Measurements from ENCODE around the gene TBC1D9B.

Gene TBC1D9B

DNA sequence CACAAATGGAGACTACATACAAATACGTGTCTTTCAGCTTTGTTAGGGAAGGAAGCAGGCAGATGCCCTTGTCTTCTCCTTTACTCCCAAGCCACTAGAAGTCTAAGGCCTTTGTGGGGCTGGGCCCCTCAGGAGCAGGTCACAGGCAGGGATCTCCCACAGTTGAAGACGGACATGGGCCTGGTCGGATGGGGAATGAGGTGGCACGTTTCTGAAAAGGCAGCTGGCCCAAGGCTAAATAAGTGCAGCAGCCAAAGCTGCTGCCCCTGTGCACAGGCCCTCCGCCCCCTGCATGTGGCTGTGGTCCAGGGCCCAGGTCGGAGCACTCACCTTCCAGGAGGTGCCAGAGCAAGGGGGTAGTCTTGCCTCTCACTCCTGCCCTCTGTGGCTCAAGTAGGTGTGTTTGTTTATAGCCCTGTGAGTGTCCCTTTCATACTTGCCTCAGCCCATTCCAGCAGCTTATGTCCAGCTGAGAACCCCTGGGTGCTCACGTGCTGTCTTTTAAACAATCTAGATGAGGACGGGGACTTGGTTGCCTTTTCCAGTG lies 85.2 kb downstream of the TBC1D9B start:
- Histone ChIP-seq H3K27ac (ENCODE audit: low read depth, low read length) (peak overlapping the region; percentile 100), H3K9ac (ENCODE audit: low read length in 5 of 5) (peak overlapping the region; percentile 90 to 100 (median 99)), H3K9me3 (ENCODE audit: control insufficient read depth in 5 of 5, low read length in 5 of 5) (no peaks in the 10 kb centered on the region), H3K4me3 (ENCODE audit: low read depth in 1 of 5, low read length in 5 of 5) (peak overlapping the region; percentile 83 to 95 (median 91)), H3K36me3 (ENCODE audit: control insufficient read depth in 5 of 5, insufficient read depth in 5 of 5, low read length in 5 of 5) (peaks cover 0 to 56% (median 51%) of the 10 kb centered on the region in 5 donors), H3K27me3 (ENCODE audit: control insufficient read depth in 5 of 5, insufficient read depth in 4 of 5, low read length in 5 of 5) (no peaks in the 10 kb centered on the region), H3K4me1 (ENCODE audit: control insufficient read depth in 5 of 5, insufficient read depth in 5 of 5, low read length in 5 of 5) (peaks cover 24 to 82% (median 75%) of the 10 kb centered on the region in 5 donors)

DNA sequence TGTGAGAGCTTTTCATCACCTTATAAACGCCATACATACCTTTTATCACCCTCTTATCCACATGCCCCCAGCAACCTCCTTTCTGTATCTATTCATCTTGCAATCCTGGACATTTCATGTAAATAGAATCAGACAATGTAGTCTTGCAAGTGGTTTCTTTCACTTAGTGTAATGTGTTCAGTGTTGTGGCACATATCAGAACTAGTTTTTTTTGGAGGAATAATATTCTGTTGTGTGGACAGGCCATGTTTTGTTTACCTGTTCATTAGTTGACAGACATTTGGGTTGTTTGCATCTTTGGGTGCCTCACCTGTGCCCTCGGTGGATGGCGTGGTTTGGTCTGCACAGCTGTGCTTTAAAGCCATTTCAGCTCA lies 85.7 kb downstream of the TBC1D9B start:
- peaks cover 24 to 84% (median 77%) of the 10 kb centered on the region in 5 donors for H3K4me1 ChIP-seq (ENCODE audit: control insufficient read depth in 5 of 5, insufficient read depth in 5 of 5, low read length in 5 of 5)

GRCh38 chr5:179821298-179822058 lies 86.2 kb downstream of the TBC1D9B start:
- Histone ChIP-seq H3K4me1 (ENCODE audit: control insufficient read depth in 5 of 5, insufficient read depth in 5 of 5, low read length in 5 of 5) (peaks cover 24 to 82% (median 76%) of the 10 kb centered on the region in 5 donors), H3K4me3 (ENCODE audit: low read depth in 1 of 5, low read length in 5 of 5) (peak overlapping the region; percentile 83 to 95 (median 91)), H3K27me3 (ENCODE audit: control insufficient read depth in 5 of 5, insufficient read depth in 4 of 5, low read length in 5 of 5) (no peaks in the 10 kb centered on the region), H3K9ac (ENCODE audit: low read length in 5 of 5) (peak overlapping the region; percentile 90 to 100 (median 99)), H3K9me3 (ENCODE audit: control insufficient read depth in 5 of 5, low read length in 5 of 5) (no peaks in the 10 kb centered on the region), H3K27ac (ENCODE audit: low read depth, low read length) (peak overlapping the region; percentile 100), H3K36me3 (ENCODE audit: control insufficient read depth in 5 of 5, insufficient read depth in 5 of 5, low read length in 5 of 5) (peaks cover 0 to 45% (median 41%) of the 10 kb centered on the region in 5 donors)

More for the DNA sequence above, 85.7 kb downstream of the TBC1D9B start:
- Histone ChIP-seq H3K9ac (ENCODE audit: low read length in 5 of 5) (peak overlapping the region; percentile 90 to 100 (median 99)), H3K4me3 (ENCODE audit: low read depth in 1 of 5, low read length in 5 of 5) (peak overlapping the region; percentile 83 to 95 (median 91)), H3K36me3 (ENCODE audit: control insufficient read depth in 5 of 5, insufficient read depth in 5 of 5, low read length in 5 of 5) (peaks cover 0 to 51% (median 47%) of the 10 kb centered on the region in 5 donors), H3K27me3 (ENCODE audit: control insufficient read depth in 5 of 5, insufficient read depth in 4 of 5, low read length in 5 of 5) (no peaks in the 10 kb centered on the region), H3K27ac (ENCODE audit: low read depth, low read length) (peak overlapping the region; percentile 100), H3K9me3 (ENCODE audit: control insufficient read depth in 5 of 5, low read length in 5 of 5) (no peaks in the 10 kb centered on the region)

DNA sequence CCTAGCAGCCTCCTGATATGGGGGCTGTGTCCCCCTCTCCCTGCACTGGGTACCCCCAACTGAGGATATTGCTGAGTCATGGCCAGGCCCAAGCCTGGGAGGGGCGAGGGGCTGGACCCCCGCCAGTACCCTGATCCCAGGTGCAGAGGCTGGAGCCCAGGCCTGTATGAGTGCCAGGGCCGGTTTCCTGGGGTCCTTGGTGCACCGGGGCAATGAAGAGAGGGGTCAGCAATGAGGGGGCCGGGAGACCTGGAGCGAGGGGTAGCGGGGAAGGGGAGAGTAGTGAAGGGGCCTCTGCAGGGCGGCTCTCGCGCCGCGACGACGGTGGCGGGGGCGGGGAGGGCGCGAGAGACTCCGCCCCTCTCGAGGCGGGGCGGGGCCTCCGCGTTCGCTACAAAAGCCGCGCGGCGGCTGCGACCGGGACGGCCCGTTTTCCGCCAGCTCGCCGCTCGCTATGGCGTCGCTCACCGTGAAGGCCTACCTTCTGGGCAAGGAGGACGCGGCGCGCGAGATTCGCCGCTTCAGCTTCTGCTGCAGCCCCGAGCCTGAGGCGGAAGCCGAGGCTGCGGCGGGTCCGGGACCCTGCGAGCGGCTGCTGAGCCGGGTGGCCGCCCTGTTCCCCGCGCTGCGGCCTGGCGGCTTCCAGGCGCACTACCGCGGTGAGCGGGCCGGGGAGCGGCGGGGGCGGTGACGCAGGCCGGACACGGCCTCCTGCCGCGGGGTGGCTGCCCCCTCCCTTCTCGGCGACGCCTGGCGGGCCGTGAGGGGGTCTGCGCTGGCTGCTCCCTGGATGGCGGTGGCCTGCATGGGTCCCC lies 87.0 kb downstream of the TBC1D9B start, which contains the start of gene SQSTM1:
Gene SQSTM1 (plus strand): TSS at position 423 of the 815 bp plus-strand sequence. CDS start 32 bp downstream, at position 455.
- H3K4me1 ChIP-seq (ENCODE audit: control insufficient read depth in 5 of 5, insufficient read depth in 5 of 5, low read length in 5 of 5): peaks cover 24 to 82% (median 75%) of the 10 kb centered on the region in 5 donors
- H3K36me3 ChIP-seq (ENCODE audit: control insufficient read depth in 5 of 5, insufficient read depth in 5 of 5, low read length in 5 of 5): peaks cover 0 to 38% (median 33%) of the 10 kb centered on the region in 5 donors
- no peaks in the 10 kb centered on the region for H3K27me3 ChIP-seq (ENCODE audit: control insufficient read depth in 5 of 5, insufficient read depth in 4 of 5, low read length in 5 of 5)
- no peaks in the 10 kb centered on the region for H3K9me3 ChIP-seq (ENCODE audit: control insufficient read depth in 5 of 5, low read length in 5 of 5)
- peak within 1 kb of the TSS; percentile 83 to 95 (median 91) for H3K4me3 ChIP-seq (ENCODE audit: low read depth in 1 of 5, low read length in 5 of 5)
- H3K9ac ChIP-seq (ENCODE audit: low read length in 5 of 5): peak within 1 kb of the TSS; percentile 90 to 100 (median 99)
- H3K27ac ChIP-seq (ENCODE audit: low read depth, low read length): peak within 1 kb of the TSS; percentile 100

GRCh38 chr5:179820127-179820482 lies 87.6 kb downstream of the TBC1D9B start:
- Histone ChIP-seq H3K27me3 (ENCODE audit: control insufficient read depth in 5 of 5, insufficient read depth in 4 of 5, low read length in 5 of 5) (no peaks in the 10 kb centered on the region), H3K27ac (ENCODE audit: low read depth, low read length) (peak overlapping the region; percentile 100), H3K4me3 (ENCODE audit: low read depth in 1 of 5, low read length in 5 of 5) (peak overlapping the region; percentile 71 to 95 (median 91)), H3K36me3 (ENCODE audit: control insufficient read depth in 5 of 5, insufficient read depth in 5 of 5, low read length in 5 of 5) (peaks cover 0 to 32% (median 27%) of the 10 kb centered on the region in 5 donors), H3K4me1 (ENCODE audit: control insufficient read depth in 5 of 5, insufficient read depth in 5 of 5, low read length in 5 of 5) (peaks cover 24 to 76% (median 69%) of the 10 kb centered on the region in 5 donors), H3K9me3 (ENCODE audit: control insufficient read depth in 5 of 5, low read length in 5 of 5) (no peaks in the 10 kb centered on the region), H3K9ac (ENCODE audit: low read length in 5 of 5) (peak overlapping the region; percentile 90 to 100 (median 99))

- Histone ChIP-seq H3K9me3 (ENCODE audit: control insufficient read depth in 5 of 5, low read length in 5 of 5) (no peaks in the 10 kb centered on the region), H3K4me1 (ENCODE audit: control insufficient read depth in 5 of 5, insufficient read depth in 5 of 5, low read length in 5 of 5) (peaks cover 24 to 70% (median 63%) of the 10 kb centered on the region in 5 donors), H3K27ac (ENCODE audit: low read depth, low read length) (peak overlapping the region; percentile 100), H3K4me3 (ENCODE audit: low read depth in 1 of 5, low read length in 5 of 5) (peak overlapping the region; percentile 71 to 95 (median 91)), H3K27me3 (ENCODE audit: control insufficient read depth in 5 of 5, insufficient read depth in 4 of 5, low read length in 5 of 5) (no peaks in the 10 kb centered on the region), H3K36me3 (ENCODE audit: control insufficient read depth in 5 of 5, insufficient read depth in 5 of 5, low read length in 5 of 5) (peaks cover 0 to 26% (median 22%) of the 10 kb centered on the region in 5 donors), H3K9ac (ENCODE audit: low read length in 5 of 5) (peak overlapping the region; percentile 90 to 100 (median 99))
These were observed 88.2 kb downstream of the TBC1D9B start for GRCh38 chr5:179819296-179820126.

DNA sequence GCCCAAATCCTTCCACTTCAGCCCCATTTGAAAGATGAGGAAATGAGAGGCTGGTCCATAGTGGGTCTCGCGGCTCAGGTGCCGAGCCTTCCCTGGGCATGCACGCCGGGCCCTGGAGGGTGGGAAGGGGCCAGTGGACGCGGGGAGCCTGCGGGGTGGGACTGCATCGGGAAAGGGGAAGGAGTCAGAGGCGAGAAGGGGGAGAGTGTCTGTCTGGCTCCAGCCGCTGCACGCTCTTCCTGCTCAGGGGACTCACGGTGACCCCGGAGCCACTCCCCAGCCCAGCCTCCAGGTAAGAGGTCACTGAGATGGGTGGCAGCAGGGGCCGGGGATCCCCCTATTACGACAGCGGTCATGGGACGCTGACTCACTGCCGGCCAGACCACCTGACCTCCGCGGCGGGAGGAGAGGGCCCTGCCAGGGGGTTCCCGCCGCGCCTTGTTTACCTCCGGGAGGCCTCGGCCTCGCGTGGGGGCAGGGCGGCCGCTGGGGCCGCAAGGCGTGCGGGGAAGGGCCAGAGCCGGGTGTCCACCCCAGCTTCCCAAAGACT lies 88.9 kb downstream of the TBC1D9B start:
- H3K27me3 ChIP-seq (ENCODE audit: control insufficient read depth in 5 of 5, insufficient read depth in 4 of 5, low read length in 5 of 5): no peaks in the 10 kb centered on the region
- peaks cover 21 to 63% (median 56%) of the 10 kb centered on the region in 5 donors for H3K4me1 ChIP-seq (ENCODE audit: control insufficient read depth in 5 of 5, insufficient read depth in 5 of 5, low read length in 5 of 5)
- H3K27ac ChIP-seq (ENCODE audit: low read depth, low read length): peak overlapping the region; percentile 100
- H3K9me3 ChIP-seq (ENCODE audit: control insufficient read depth in 5 of 5, low read length in 5 of 5): no peaks in the 10 kb centered on the region
- H3K4me3 ChIP-seq (ENCODE audit: low read depth in 1 of 5, low read length in 5 of 5): peak overlapping the region; percentile 50 to 95 (median 88)
- peaks cover 0 to 21% (median 19%) of the 10 kb centered on the region in 5 donors for H3K36me3 ChIP-seq (ENCODE audit: control insufficient read depth in 5 of 5, insufficient read depth in 5 of 5, low read length in 5 of 5)
- H3K9ac ChIP-seq (ENCODE audit: low read length in 5 of 5): peak overlapping the region; percentile 90 to 100 (median 99)

DNA sequence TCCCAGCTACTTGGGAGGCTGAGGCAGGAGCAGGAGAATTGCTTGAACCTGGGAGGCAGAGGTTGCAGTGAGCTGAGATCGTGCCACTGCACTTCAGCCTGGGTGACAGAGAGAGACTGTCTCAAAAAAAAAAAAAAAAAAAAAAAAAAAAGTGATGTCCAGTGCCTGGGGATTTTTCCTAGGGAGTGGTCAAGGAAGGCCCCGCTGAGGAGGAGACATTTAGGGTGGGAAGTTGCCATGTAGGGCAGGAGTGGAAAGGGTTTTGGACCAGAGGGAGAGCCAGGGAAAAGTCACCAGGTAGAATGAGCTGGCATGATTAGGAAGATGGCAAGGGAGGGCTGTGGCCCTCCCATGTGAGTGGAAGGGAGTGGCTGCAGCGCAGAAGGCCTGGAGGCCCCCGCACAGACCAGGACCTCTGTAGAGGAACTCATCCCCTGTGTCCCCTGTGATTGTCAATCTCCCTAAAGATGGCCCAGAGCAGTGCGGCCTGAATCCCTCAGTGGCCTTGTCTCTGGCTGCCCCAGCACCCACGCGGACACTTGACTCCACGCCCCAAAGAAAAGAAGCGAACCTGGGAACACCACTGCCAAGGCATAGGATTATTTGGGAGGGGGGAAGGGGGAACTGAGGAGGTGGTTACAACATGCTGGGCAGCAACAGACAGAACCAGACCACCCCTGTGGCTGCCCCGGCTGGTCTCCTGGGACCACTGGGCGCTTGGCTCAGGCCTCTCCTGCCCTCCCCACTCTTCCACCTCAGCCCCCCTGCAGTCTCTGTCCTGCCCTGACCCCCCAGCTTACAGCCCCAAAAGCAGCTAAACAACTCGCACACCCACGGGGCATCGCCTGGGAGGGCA lies 89.6 kb downstream of the TBC1D9B start:
- peak overlapping the region; percentile 100 for H3K27ac ChIP-seq (ENCODE audit: low read depth, low read length)
- H3K36me3 ChIP-seq (ENCODE audit: control insufficient read depth in 5 of 5, insufficient read depth in 5 of 5, low read length in 5 of 5): peaks cover 0 to 18% (median 14%) of the 10 kb centered on the region in 5 donors
- peaks cover 19 to 56% (median 49%) of the 10 kb centered on the region in 5 donors for H3K4me1 ChIP-seq (ENCODE audit: control insufficient read depth in 5 of 5, insufficient read depth in 5 of 5, low read length in 5 of 5)
- H3K4me3 ChIP-seq (ENCODE audit: low read depth in 1 of 5, low read length in 5 of 5): peak overlapping the region; percentile 50 to 95 (median 65)
- H3K27me3 ChIP-seq (ENCODE audit: control insufficient read depth in 5 of 5, insufficient read depth in 4 of 5, low read length in 5 of 5): no peaks in the 10 kb centered on the region
- no peaks in the 10 kb centered on the region for H3K9me3 ChIP-seq (ENCODE audit: control insufficient read depth in 5 of 5, low read length in 5 of 5)
- H3K9ac ChIP-seq (ENCODE audit: low read length in 5 of 5): peak overlapping the region; percentile 7 to 100 (median 78)
